HG03064 (cell line): Measurements from ENCODE around the gene ARL6IP4.
"Not testable (repeated sequence)": the region's sequence is repeated elsewhere in the genome, so short reads cannot be mapped to it uniquely, and the experiment has no call there.

Experiments
- ATAC-seq: cut with Tn5 transposase; IDR thresholded peaks from one replicate; pipeline ENCODE4 v1.9.1; 2021; ENCODE audit warnings: low read depth; ENCODE audit not compliant: unreplicated experiment

ARL6IP4 gene

GRCh38 chr12:122980183-122981035, at the start of gene ARL6IP4:
ARL6IP4 (plus strand) TSS chr12:122980681; CDS start chr12:122981140, 459 bp downstream.
- ATAC-seq: peak; percentile 53

DNA sequence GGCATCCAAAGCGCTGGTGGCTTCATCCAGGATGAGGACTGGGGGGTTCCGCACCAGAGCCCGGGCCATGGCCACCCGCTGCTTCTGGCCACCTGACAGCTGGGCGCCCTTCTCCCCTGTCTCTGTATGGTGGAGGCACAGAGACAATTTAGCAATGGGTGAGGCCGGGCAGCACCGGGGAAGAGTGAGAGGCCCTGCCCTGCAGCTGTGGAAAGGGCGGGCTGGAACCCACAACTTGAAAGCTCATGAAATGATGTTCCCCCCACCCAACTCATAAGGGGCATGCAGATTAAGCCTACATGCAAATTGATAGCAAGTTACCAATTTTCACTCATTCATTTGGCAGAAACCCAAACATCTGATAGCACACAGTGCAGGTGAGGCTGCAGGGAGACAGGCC, 48.3 kb upstream of the ARL6IP4 start:
- no peak for ATAC-seq

GRCh38 chr12:122934722-122935121, 45.8 kb upstream of the ARL6IP4 start:
- no peak for ATAC-seq

DNA sequence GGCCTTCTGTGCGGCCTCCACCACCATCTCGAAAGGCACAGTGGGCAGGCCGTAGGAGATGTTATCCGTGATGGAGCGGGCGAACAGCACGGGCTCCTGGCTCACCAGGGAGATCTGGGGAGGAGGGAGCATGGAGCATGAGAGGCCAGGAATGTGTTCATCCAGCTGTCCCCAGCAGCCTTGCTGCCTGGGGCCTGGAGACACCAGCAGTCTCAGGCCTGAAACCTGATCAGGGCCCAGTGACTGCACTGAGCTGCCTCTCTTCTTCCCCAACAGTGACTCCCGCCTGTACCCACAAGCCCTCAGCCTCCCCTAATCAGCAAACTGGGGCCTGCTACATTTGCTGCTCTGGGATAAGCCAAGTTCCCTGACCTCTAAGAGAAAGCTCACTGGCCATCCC, 45.2 kb upstream of the ARL6IP4 start:
- no peak for ATAC-seq

- ATAC-seq: no peak
Observed at GRCh38 chr12:122937622-122938091, 42.8 kb upstream of the ARL6IP4 start.

DNA sequence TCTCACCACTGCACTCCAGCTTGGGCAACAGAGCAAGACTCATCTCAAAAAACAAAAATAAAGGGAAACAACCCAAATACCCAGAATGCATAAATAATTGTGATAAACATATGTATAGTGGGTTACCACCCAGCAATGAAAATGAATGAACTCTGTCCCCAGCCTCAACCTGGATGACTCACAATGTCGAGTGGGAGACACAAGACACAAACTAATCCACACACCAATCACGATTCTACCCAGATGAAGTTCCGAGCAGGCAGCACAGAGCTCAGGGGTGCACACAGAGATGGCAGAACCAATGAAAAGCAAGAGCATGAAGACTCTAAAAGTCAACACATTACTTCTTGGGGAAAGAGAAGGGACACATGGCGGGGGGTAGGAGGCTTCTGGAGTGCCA, 41.4 kb upstream of the ARL6IP4 start:
- ATAC-seq: no peak

DNA sequence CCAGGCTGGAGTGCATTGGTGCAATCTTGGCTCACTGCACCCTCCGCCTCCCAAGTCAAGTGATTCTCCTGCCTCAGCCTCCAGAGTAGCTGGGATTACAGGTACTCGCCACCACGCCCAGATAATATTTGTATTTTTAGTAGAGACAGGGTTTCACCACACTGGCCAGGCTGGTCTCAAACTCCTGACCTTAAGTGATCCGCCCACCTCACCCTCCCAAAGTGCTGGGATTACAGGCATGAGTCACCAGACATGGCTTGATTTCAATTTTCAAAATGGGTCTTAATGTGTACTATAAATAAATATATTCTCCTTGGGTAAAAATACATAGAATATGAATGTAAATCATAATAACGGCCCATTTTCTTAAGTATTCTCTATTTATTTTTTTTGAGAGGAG, 39.1 kb upstream of the ARL6IP4 start:
- ATAC-seq: not testable (repeated sequence)

DNA sequence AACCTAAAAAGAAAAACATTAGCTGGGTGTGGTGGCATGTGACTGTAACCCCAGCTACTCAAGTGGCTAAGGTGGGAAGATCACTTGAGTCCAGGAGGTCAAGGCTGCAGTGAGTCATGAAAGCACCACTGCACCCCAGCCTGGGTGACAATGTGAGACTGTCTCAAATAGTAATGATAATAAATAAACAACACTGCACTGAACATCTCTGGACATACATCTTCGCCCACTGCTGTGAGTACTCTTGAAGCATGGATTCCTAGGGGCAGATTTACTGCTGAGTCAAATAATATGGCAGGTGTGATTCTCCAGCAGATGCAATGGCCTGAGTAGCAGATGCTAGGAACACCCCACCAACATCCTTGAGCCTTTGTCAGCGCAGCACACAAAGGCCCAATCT, 37.8 kb upstream of the ARL6IP4 start:
- ATAC-seq: no peak

GRCh38 chr12:122943196-122943595, 37.3 kb upstream of the ARL6IP4 start:
- ATAC-seq: no peak

DNA sequence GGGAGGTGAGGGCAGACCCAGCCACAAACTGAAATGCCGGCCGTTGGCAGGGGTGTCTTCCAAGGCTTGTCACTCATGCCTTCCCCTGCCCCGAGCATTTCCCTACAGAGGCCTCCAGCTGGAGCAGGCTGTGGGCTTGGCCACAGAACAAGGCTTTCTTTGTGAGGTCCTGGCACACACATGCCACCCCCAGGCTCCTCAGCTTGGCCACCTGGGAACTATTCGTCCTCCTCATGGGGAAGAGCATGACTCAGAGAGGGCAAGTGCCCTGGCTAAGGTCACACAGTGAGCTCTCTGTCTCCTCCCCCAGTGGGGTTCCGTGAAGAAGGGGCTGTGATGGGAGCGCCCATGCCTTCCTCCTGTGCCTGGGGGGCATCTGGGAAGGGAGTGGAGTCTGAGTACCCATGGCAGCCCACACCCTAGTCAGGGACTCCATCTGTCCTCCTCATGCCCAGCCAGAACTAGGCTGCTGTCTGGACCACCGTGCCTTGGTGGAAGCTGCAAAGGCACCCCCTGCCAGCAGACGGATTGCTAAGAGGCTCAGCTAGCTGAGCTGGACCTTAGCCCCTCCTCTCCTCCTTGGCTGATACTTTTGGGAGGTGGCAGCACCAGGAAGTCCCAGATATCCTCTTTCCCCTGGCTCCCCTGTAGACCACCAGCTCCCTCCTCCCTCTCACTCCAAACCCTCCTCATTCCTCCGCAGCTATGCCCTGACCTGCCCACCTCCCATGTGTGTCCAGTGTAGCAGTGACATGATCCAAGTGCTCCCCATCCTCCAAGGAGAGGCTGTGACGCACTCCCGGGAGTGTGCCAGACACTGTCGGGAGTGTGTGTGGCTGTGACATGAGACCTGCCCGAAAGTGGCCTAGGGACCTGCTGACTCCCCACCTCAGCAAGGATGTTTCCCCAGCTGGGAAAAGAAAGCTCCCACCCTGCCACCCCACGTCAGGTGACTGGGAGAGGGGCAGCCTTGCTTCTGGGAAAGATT, 35.6 kb upstream of the ARL6IP4 start:
- no peak for ATAC-seq

DNA sequence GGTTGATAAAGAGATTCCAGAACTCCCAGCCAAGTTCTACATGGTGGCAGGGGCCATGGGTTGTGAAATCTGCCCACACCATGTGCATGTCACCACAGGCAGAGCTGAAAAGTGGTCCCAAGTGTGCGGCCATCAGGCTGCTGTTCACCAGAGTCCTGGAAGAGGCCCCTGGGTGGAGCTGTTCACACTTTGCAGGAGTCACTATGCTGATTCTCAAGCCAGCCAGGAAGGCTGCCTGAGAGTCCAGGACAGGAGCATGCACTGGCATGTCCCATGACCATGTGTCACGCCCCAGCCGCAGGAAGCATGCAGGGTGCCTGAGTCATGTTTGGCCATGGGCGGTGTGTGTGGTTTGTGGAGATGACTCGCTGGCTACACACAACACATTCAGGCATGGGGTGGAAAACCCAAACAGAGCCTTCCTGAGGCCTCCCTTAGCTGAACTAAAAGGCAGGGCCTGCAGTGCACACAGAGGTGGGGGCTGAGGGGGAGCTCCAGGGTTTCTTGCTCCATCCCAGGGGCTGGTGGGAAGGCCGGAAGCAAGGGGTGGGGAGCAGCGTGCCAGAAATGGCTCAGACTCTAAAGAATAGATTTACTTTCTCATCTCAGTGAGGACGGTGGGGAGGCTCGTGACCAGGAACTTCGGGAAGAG, 33.7 kb upstream of the ARL6IP4 start:
- ATAC-seq: no peak

- no peak for ATAC-seq
Observed at GRCh38 chr12:122947352-122947792, 33.1 kb upstream of the ARL6IP4 start.

DNA sequence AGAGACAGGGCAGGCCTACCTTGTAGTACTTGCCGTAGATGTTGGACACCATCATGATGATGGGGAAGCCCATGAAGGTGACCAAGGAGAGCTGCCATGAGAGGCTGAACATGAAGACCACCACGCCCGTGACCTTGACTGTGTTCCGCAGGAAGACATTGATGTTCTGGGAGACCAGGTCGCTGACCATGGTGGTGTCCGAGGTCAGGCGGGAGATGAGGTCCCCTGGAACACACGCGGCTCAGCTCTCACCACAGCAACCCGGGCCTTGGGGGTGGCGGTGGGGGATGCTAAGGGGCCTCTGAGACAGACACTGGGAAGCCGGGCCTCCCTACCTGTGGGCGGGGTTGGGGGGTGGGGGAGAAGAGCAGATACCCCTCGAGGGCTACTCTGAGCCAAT, 31.9 kb upstream of the ARL6IP4 start:
- no peak for ATAC-seq

GRCh38 chr12:122949405-122949804, 31.1 kb upstream of the ARL6IP4 start:
- no peak for ATAC-seq

DNA sequence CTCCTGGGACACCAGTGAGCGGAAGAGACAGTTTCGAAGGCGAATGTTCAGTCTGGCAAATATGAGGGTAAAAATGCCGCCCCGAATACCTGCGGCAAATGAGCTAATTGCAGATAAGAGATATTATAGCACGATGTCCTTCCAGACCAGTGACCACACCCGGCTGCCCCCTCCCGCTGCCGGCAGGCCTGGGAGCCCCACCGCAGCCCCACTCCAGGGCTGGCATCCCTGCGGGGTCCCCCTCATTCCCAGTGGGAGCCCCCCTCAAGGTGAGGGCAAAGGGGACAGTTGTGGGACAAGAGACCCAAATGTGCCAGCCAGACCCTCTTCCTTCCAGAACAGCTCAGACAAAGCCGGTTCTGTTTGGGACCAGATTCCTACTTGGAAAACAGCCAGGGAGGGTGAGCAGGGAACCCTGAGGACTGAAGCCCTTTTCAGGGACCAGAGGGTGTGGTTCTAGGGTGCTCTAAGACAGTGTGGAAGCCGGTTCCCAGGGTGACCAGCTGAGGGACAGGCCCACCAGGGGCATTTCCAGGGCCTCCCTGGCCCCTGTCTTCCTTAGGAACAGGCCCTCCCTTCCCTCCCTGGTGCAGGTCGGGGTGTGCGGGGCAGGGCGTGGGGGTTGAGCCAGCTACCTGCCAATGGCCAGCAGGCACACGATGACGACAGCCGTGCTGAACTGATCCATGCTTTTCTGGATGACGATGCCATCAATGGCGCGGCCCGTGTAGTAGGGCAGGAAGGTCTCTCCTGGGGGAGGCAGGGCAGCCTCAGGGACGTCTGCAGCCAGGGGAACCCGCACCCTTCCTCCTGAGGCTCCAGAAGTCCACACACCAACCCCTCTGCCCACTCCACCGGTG, 30.4 kb upstream of the ARL6IP4 start:
- no peak for ATAC-seq

- no peak for ATAC-seq
Observed at GRCh38 chr12:122951406-122951805, 29.1 kb upstream of the ARL6IP4 start.

GRCh38 chr12:122951979-122952892, 28.2 kb upstream of the ARL6IP4 start:
- no peak for ATAC-seq

GRCh38 chr12:122955156-122955555, 25.3 kb upstream of the ARL6IP4 start:
- ATAC-seq: no peak

DNA sequence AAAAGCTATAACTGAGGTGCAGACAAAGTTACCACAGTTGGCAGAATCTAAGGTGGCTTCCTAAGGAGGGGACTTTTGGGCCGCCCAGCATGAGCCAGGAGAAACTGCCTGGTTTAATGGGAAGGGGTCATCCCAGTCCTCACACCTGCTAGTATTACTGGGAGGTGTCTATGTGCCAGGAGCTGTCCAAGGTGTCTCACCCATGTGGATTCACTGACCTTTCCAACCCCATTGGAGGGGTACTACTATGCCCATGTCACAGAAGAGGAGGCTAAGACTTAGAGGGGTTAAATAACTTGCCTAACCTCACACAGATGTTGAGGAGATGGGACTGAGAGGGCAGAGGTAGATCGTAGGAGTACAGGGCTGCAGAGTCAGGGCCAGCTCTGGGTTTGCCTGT, 24.4 kb upstream of the ARL6IP4 start:
- no peak for ATAC-seq
